Measurements from ENCODE around the gene FTSJ3.

The FTSJ3 gene

DNA sequence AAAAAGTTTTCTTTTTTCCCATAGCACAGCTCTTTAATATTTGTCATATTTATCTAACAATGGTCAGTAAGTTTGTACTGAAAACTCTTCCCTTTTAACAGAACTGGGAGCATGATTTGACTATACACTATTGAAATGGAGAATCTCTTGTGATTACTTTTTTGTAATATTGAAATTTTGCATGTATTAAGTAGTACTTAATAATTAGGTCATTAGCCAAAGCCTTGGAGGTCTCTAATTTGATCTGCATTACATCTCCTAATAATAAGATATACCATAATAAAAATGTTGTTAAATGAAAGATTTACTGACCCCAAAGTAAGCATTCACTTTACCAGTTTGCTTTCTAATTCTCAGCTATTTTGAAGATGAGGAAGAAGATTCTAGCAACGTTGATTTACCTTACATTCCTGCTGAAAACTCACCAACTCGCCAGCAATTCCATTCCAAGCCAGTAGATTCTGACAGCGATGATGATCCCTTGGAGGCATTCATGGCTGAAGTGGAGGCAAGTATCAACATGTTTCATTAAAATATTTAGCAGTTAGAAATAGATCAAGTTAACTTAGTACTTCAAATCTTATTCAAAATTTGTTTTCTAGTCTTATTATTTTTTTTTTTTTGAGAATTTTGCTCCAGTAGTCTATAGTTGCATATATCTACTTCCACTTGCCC lies 35.3 kb downstream of the FTSJ3 start:
- Histone ChIP-seq H3K9me3 (ENCODE audit: control insufficient read depth in 2 of 2, low read length in 2 of 2) (no peaks in the 10 kb centered on the region), H3K4me3 (ENCODE audit: low read length in 2 of 2) (no peak overlapping the region), H3K27me3 (ENCODE audit: control insufficient read depth in 2 of 2, insufficient read depth in 2 of 2, low read length in 2 of 2) (no peaks in the 10 kb centered on the region), H3K36me3 (ENCODE audit: control insufficient read depth in 2 of 2, insufficient read depth in 2 of 2, low read length in 2 of 2) (peaks cover 55 to 76% of the 10 kb centered on the region in 2 donors), H3K4me1 (ENCODE audit: control insufficient read depth in 2 of 2, insufficient read depth in 2 of 2, low read length in 2 of 2) (no peaks in the 10 kb centered on the region), H3K27ac (ENCODE audit: low read depth in 2 of 2, low read length in 2 of 2) (no peak overlapping the region), H3K9ac (ENCODE audit: low read depth in 1 of 2, low read length in 2 of 2) (no peak overlapping the region)

DNA sequence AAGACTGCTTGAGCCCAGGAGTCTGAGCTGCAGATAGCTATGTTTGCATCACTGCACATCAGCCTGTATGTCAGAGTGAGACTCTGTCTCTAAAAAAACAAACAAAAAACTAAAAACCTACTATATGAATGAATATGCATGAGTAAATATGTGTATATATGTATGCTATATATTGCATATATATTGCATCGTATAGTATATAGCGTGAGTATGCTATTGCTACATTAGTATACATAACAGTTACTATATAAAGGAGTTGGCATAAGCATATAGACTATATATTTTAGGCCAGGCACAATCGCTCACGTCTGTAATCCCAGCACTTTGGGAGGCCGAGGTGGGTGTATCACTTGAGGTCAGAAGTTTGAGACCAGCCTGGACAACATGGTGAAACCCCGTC lies 37.4 kb downstream of the FTSJ3 start:
- no peak overlapping the region for H3K27ac ChIP-seq (ENCODE audit: low read depth in 2 of 2, low read length in 2 of 2)

DNA sequence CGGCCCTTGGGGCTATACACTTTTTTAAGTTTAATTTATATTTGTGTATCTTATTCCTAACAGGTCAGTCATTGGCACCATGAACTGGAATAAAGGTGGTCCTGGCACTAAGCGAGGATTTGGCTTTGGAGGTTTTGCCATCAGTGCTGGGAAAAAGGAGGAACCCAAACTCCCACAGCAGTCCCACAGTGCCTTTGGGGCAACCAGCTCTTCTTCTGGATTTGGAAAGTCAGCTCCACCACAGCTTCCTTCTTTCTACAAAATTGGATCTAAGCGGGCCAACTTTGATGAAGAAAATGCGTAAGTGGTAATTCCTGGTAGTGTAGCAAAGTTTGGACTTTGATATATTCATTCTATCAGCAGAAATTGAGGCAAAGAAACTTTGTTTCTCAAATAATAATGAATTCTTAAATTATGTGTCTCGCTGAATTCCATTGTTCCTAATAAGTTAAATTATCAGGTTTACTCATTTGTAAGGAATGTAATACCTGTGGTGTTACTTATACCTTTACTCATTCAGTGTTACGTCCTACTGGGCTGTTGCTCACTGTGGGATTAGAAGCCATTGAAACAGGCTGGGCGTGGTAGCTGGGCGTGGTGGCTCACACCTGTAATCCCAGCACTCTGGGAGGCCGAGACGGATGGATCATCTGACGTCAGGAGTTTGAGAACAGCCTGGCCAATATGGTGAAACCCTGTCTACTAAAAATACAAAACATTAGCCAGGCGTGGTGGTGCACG lies 40.3 kb downstream of the FTSJ3 start:
- Histone ChIP-seq H3K4me1 (ENCODE audit: control insufficient read depth in 2 of 2, insufficient read depth in 2 of 2, low read length in 2 of 2) (no peaks in the 10 kb centered on the region), H3K4me3 (ENCODE audit: low read length in 2 of 2) (no peak overlapping the region), H3K36me3 (ENCODE audit: control insufficient read depth in 2 of 2, insufficient read depth in 2 of 2, low read length in 2 of 2) (peaks cover 25 to 38% of the 10 kb centered on the region in 2 donors), H3K9ac (ENCODE audit: low read depth in 1 of 2, low read length in 2 of 2) (no peak overlapping the region), H3K9me3 (ENCODE audit: control insufficient read depth in 2 of 2, low read length in 2 of 2) (no peaks in the 10 kb centered on the region), H3K27me3 (ENCODE audit: control insufficient read depth in 2 of 2, insufficient read depth in 2 of 2, low read length in 2 of 2) (no peaks in the 10 kb centered on the region), H3K27ac (ENCODE audit: low read depth in 2 of 2, low read length in 2 of 2) (no peak overlapping the region)

More for the DNA sequence above, 37.4 kb downstream of the FTSJ3 start:
- H3K9me3 ChIP-seq (ENCODE audit: control insufficient read depth in 2 of 2, low read length in 2 of 2): no peaks in the 10 kb centered on the region
- no peak overlapping the region for H3K9ac ChIP-seq (ENCODE audit: low read depth in 1 of 2, low read length in 2 of 2)
- H3K4me1 ChIP-seq (ENCODE audit: control insufficient read depth in 2 of 2, insufficient read depth in 2 of 2, low read length in 2 of 2): no peaks in the 10 kb centered on the region
- H3K4me3 ChIP-seq (ENCODE audit: low read length in 2 of 2): no peak overlapping the region
- no peaks in the 10 kb centered on the region for H3K27me3 ChIP-seq (ENCODE audit: control insufficient read depth in 2 of 2, insufficient read depth in 2 of 2, low read length in 2 of 2)
- peaks cover 45 to 60% of the 10 kb centered on the region in 2 donors for H3K36me3 ChIP-seq (ENCODE audit: control insufficient read depth in 2 of 2, insufficient read depth in 2 of 2, low read length in 2 of 2)

DNA sequence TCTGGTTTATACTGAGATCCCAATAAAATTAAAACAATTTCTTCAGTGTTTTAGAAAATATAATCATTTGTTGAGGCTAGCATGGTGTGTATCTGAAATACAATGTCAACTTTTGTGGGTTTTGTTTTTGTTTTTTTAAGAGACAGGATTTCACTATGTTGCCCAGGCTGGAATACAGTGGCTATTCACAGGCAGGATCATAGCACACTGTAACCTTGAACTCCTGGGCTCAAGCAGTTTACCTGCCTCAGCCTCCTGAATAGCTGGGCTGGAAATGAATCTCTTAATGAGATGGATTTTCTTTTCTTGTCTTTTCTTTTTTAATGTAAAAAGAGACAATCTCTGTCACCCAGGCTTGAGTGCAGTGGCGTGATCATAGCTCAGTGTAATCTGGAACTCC lies 41.3 kb downstream of the FTSJ3 start:
- Histone ChIP-seq H3K4me1 (ENCODE audit: control insufficient read depth in 2 of 2, insufficient read depth in 2 of 2, low read length in 2 of 2) (no peaks in the 10 kb centered on the region), H3K9ac (ENCODE audit: low read depth in 1 of 2, low read length in 2 of 2) (no peak overlapping the region), H3K36me3 (ENCODE audit: control insufficient read depth in 2 of 2, insufficient read depth in 2 of 2, low read length in 2 of 2) (peaks cover 21 to 34% of the 10 kb centered on the region in 2 donors), H3K4me3 (ENCODE audit: low read length in 2 of 2) (no peak overlapping the region), H3K27me3 (ENCODE audit: control insufficient read depth in 2 of 2, insufficient read depth in 2 of 2, low read length in 2 of 2) (no peaks in the 10 kb centered on the region), H3K9me3 (ENCODE audit: control insufficient read depth in 2 of 2, low read length in 2 of 2) (no peaks in the 10 kb centered on the region), H3K27ac (ENCODE audit: low read depth in 2 of 2, low read length in 2 of 2) (no peak overlapping the region)

DNA sequence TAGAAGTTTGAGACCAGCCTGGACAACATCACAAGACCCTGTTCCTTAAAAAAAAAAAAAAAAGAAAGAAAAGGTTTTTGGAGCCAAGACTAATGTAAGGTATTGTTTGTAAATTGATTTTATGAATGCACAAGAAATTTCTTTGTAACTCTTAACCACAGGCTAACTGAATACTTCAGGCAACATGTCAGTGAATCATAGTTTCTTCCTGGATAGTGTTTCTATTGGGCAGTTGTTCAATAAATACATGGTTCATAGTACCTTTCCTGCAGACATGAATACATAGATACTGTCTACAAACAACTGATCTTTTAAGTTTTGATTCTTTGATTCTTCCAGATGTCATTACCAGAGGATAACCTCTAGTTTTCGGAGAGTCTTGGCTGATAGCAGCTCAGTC lies 41.9 kb downstream of the FTSJ3 start:
- no peak overlapping the region for H3K4me3 ChIP-seq (ENCODE audit: low read length in 2 of 2)
- H3K27ac ChIP-seq (ENCODE audit: low read depth in 2 of 2, low read length in 2 of 2): no peak overlapping the region
- peaks cover 0 to 2% of the 10 kb centered on the region in 2 donors for H3K4me1 ChIP-seq (ENCODE audit: control insufficient read depth in 2 of 2, insufficient read depth in 2 of 2, low read length in 2 of 2)
- peaks cover 21 to 32% of the 10 kb centered on the region in 2 donors for H3K36me3 ChIP-seq (ENCODE audit: control insufficient read depth in 2 of 2, insufficient read depth in 2 of 2, low read length in 2 of 2)
- no peaks in the 10 kb centered on the region for H3K9me3 ChIP-seq (ENCODE audit: control insufficient read depth in 2 of 2, low read length in 2 of 2)
- H3K27me3 ChIP-seq (ENCODE audit: control insufficient read depth in 2 of 2, insufficient read depth in 2 of 2, low read length in 2 of 2): no peaks in the 10 kb centered on the region
- H3K9ac ChIP-seq (ENCODE audit: low read depth in 1 of 2, low read length in 2 of 2): no peak overlapping the region

DNA sequence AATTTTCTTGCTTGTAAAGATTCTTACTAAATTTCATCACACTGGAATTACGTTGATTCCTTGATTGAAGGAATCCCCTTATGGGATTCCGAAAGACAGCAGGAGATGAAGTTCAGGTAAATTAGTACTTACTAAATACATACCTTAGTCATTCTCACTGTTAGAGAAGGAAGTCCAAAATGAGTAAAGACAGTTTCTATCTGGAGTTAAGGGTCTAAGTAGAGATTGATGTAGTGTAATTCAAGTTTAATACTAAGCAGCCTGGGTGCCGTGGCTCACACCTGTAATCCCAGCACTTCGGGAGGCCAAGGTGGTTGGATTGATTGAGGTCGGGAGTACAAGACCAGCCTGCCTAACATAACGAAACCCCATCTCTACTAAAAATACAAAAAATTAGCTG lies 43.9 kb downstream of the FTSJ3 start:
- H3K27me3 ChIP-seq (ENCODE audit: control insufficient read depth in 2 of 2, insufficient read depth in 2 of 2, low read length in 2 of 2): no peaks in the 10 kb centered on the region
- peaks cover 0 to 6% of the 10 kb centered on the region in 2 donors for H3K4me1 ChIP-seq (ENCODE audit: control insufficient read depth in 2 of 2, insufficient read depth in 2 of 2, low read length in 2 of 2)
- no peaks in the 10 kb centered on the region for H3K9me3 ChIP-seq (ENCODE audit: control insufficient read depth in 2 of 2, low read length in 2 of 2)
- no peak overlapping the region for H3K4me3 ChIP-seq (ENCODE audit: low read length in 2 of 2)
- no peak overlapping the region for H3K9ac ChIP-seq (ENCODE audit: low read depth in 1 of 2, low read length in 2 of 2)
- no peak overlapping the region for H3K27ac ChIP-seq (ENCODE audit: low read depth in 2 of 2, low read length in 2 of 2)
- peaks cover 12 to 22% of the 10 kb centered on the region in 2 donors for H3K36me3 ChIP-seq (ENCODE audit: control insufficient read depth in 2 of 2, insufficient read depth in 2 of 2, low read length in 2 of 2)

DNA sequence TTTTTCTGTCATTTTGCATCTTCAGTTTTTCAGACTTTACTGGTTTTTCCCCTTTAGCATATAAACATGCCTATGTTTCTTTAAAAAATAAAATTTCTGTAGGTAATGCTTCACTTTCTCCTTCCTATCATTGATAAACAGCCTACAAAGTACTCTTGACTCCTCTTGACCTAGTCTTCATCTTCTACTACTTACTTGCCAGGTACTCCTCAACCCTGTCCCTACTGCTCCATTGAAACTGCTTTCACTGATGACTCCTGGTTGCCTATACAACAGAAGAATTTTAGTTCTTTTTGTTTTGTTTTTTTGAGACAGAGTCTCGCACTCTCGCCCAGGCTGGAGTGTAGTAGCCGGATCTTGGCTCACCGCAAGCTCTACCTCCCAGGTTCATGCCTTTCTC lies 46.5 kb downstream of the FTSJ3 start:
- peaks cover 8 to 11% of the 10 kb centered on the region in 2 donors for H3K36me3 ChIP-seq (ENCODE audit: control insufficient read depth in 2 of 2, insufficient read depth in 2 of 2, low read length in 2 of 2)
- no peak overlapping the region for H3K4me3 ChIP-seq (ENCODE audit: low read length in 2 of 2)
- H3K9ac ChIP-seq (ENCODE audit: low read depth in 1 of 2, low read length in 2 of 2): no peak overlapping the region
- H3K27ac ChIP-seq (ENCODE audit: low read depth in 2 of 2, low read length in 2 of 2): no peak overlapping the region
- H3K27me3 ChIP-seq (ENCODE audit: control insufficient read depth in 2 of 2, insufficient read depth in 2 of 2, low read length in 2 of 2): no peaks in the 10 kb centered on the region
- H3K4me1 ChIP-seq (ENCODE audit: control insufficient read depth in 2 of 2, insufficient read depth in 2 of 2, low read length in 2 of 2): peaks cover 0 to 6% of the 10 kb centered on the region in 2 donors
- H3K9me3 ChIP-seq (ENCODE audit: control insufficient read depth in 2 of 2, low read length in 2 of 2): no peaks in the 10 kb centered on the region

DNA sequence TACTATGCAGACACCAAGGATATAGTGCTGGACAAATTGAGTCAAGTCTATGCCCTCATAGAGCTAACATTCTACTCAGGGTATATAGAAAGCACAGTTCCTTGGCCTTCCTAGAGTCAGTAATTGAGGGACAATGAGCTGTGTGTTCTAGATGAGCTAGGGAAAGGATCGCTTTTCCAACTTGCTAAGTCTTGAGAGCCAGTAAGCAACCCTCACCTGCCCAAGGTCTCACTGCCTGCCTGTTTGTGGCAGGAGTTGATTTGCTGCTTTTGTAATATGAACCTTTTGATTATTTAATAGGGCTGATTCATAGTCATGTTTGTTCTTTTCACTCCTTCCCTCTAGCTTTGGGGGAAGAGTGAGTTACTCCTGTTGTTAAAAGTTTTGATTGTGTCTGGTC lies 47.0 kb downstream of the FTSJ3 start:
- H3K9ac ChIP-seq (ENCODE audit: low read depth in 1 of 2, low read length in 2 of 2): no peak overlapping the region
- no peaks in the 10 kb centered on the region for H3K9me3 ChIP-seq (ENCODE audit: control insufficient read depth in 2 of 2, low read length in 2 of 2)
- peaks cover under 1 to 8% of the 10 kb centered on the region in 2 donors for H3K4me1 ChIP-seq (ENCODE audit: control insufficient read depth in 2 of 2, insufficient read depth in 2 of 2, low read length in 2 of 2)
- H3K27me3 ChIP-seq (ENCODE audit: control insufficient read depth in 2 of 2, insufficient read depth in 2 of 2, low read length in 2 of 2): no peaks in the 10 kb centered on the region
- H3K36me3 ChIP-seq (ENCODE audit: control insufficient read depth in 2 of 2, insufficient read depth in 2 of 2, low read length in 2 of 2): peaks cover 8 to 11% of the 10 kb centered on the region in 2 donors
- H3K27ac ChIP-seq (ENCODE audit: low read depth in 2 of 2, low read length in 2 of 2): no peak overlapping the region
- no peak overlapping the region for H3K4me3 ChIP-seq (ENCODE audit: low read length in 2 of 2)

DNA sequence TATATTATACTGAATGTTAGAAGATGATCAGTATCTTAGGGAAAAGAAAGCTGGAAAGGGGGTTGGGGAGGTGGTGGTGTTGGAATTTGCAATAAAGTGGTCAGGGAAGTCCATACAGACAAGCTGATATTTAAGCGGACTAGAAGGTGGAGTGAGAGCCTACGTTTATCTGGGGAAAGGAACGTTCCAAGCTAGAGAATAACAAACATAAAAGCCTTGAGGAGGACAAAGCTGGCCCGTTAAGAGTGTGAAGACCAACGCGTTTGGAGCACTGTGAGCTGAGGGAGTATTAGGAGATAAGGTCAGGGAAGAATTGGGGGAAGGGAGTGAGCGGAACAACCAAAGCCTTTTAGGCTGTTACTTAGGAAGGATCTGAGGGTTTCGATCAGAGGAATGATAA lies 52.0 kb downstream of the FTSJ3 start:
- H3K27me3 ChIP-seq (ENCODE audit: control insufficient read depth in 2 of 2, insufficient read depth in 2 of 2, low read length in 2 of 2): no peaks in the 10 kb centered on the region
- H3K9ac ChIP-seq (ENCODE audit: low read depth in 1 of 2, low read length in 2 of 2): peak overlapping the region; percentile 84 to 99
- peak overlapping the region; percentile 73 to 83 for H3K4me3 ChIP-seq (ENCODE audit: low read length in 2 of 2)
- H3K36me3 ChIP-seq (ENCODE audit: control insufficient read depth in 2 of 2, insufficient read depth in 2 of 2, low read length in 2 of 2): peaks cover 8 to 9% of the 10 kb centered on the region in 2 donors
- H3K4me1 ChIP-seq (ENCODE audit: control insufficient read depth in 2 of 2, insufficient read depth in 2 of 2, low read length in 2 of 2): peaks cover 4 to 15% of the 10 kb centered on the region in 2 donors
- H3K27ac ChIP-seq (ENCODE audit: low read depth in 2 of 2, low read length in 2 of 2): no peak overlapping the region
- no peaks in the 10 kb centered on the region for H3K9me3 ChIP-seq (ENCODE audit: control insufficient read depth in 2 of 2, low read length in 2 of 2)

DNA sequence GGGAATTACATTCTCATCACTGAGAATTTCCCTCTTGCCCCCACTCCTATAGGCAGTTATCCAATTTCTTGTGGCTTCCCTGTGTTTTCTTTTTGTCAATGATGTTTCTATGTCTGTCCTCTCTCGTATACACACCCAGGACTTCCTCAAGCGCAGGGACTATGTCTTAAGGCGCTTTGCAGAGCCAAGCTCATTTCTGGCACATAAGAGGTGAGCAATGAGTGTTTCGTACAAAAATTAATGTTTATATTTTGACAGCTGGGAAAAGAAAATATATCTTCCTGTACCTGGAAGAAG lies 52.5 kb downstream of the FTSJ3 start:
- Histone ChIP-seq H3K9ac (ENCODE audit: low read depth in 1 of 2, low read length in 2 of 2) (peak overlapping the region; percentile 84 to 99), H3K4me3 (ENCODE audit: low read length in 2 of 2) (peak overlapping the region; percentile 73 to 83), H3K36me3 (ENCODE audit: control insufficient read depth in 2 of 2, insufficient read depth in 2 of 2, low read length in 2 of 2) (peaks cover 8 to 13% of the 10 kb centered on the region in 2 donors), H3K27me3 (ENCODE audit: control insufficient read depth in 2 of 2, insufficient read depth in 2 of 2, low read length in 2 of 2) (no peaks in the 10 kb centered on the region), H3K27ac (ENCODE audit: low read depth in 2 of 2, low read length in 2 of 2) (peak overlapping the region; percentile 99 to 100), H3K4me1 (ENCODE audit: control insufficient read depth in 2 of 2, insufficient read depth in 2 of 2, low read length in 2 of 2) (peaks cover 4 to 12% of the 10 kb centered on the region in 2 donors), H3K9me3 (ENCODE audit: control insufficient read depth in 2 of 2, low read length in 2 of 2) (no peaks in the 10 kb centered on the region)
